Neural progenitor cell (in vitro differentiated cells): ENCODE measurements around the gene CA5A. TPM values are rescaled to one million over a fixed set of nuclear protein-coding genes. Genes with fewer than 3 reads are reported as not detected.

Experiments
- DNase-seq: peaks from one replicate; pipeline ENCODE4 v3.0.0-alpha.2; 2016; ENCODE audit warnings: low spot score
- H2AFZ ChIP-seq: fragments of 200-600 bp; sonication (generic); replicated peaks from 2 replicates; pipeline ENCODE4 v1.6.1; 2016; ENCODE audit warnings: antibody characterized with exemption
- H3F3A ChIP-seq: fragments of 200-600 bp; sonication (generic); 2 replicates; pipeline ENCODE4 v1.6.1; 2016; ENCODE audit warnings: antibody characterized with exemption, low read depth
- H3K27ac ChIP-seq: fragments of 200-600 bp; sonication (generic); 2 replicates; pipeline ENCODE4 v1.5.1; 2016; ENCODE audit warnings: mild to moderate bottlenecking
- H3K27me3 ChIP-seq: fragments of 200-600 bp; sonication (generic); 2 replicates; pipeline ENCODE4 v1.6.1; 2016; ENCODE audit warnings: mild to moderate bottlenecking, moderate library complexity
- H3K36me3 ChIP-seq: fragments of 200-600 bp; sonication (generic); 2 replicates; pipeline ENCODE4 v1.5.1; 2016
- H3K4me1 ChIP-seq: fragments of 200-600 bp; sonication (generic); 2 replicates; pipeline ENCODE4 v1.6.1; 2016; ENCODE audit warnings: mixed run types
- H3K4me2 ChIP-seq: fragments of 200-600 bp; sonication (generic); 2 replicates; pipeline ENCODE4 v1.6.1; 2016
- H3K4me3 ChIP-seq: fragments of 200-600 bp; sonication (generic); 2 replicates; pipeline ENCODE4 v1.5.1; 2016
- H3K79me2 ChIP-seq: fragments of 200-600 bp; sonication (generic); 2 replicates; pipeline ENCODE4 v1.6.1; 2016; ENCODE audit warnings: low read depth
- H3K9ac ChIP-seq: fragments of 200-600 bp; sonication (generic); 2 replicates; pipeline ENCODE4 v1.6.1; 2016
- H3K9me3 ChIP-seq: fragments of 200-600 bp; sonication (generic); 2 replicates; pipeline ENCODE4 v1.5.1; 2016; ENCODE audit warnings: low read depth
- H4K20me1 ChIP-seq: fragments of 200-600 bp; sonication (generic); 2 replicates; pipeline ENCODE4 v1.6.1; 2016; ENCODE audit warnings: low read depth
- H3K27ac Mint-ChIP-seq: 3 replicates; pipeline ENCODE4 v1.8.0; 2021; ENCODE audit warnings: mixed read lengths
- H3K27me3 Mint-ChIP-seq: 2 replicates; pipeline ENCODE4 v1.8.0; 2022; ENCODE audit warnings: low read depth, mild to moderate bottlenecking, inconsistent platforms, moderate library complexity, mixed read lengths; ENCODE audit not compliant: insufficient read depth
- H3K36me3 Mint-ChIP-seq: 3 replicates; pipeline ENCODE4 v1.8.0; 2021; ENCODE audit warnings: mixed read lengths
- H3K4me1 Mint-ChIP-seq: 3 replicates; pipeline ENCODE4 v1.8.0; 2021; ENCODE audit warnings: mixed read lengths
- H3K4me3 Mint-ChIP-seq: 3 replicates; pipeline ENCODE4 v1.8.0; 2021; ENCODE audit warnings: mild to moderate bottlenecking, moderate library complexity, mixed read lengths
- H3K9me3 Mint-ChIP-seq: 3 replicates; pipeline ENCODE4 v1.8.0; 2020; ENCODE audit warnings: mixed read lengths
- EZH2 ChIP-seq: fragments of 200-600 bp; sonication (generic); IDR thresholded peaks from 2 replicates; pipeline ENCODE4 v1.6.1; 2017; ENCODE audit warnings: antibody characterized with exemption, mild to moderate bottlenecking, moderate library complexity
- EZH2phosphoT487 ChIP-seq: fragments of 200-600 bp; sonication (generic); IDR thresholded peaks from 2 replicates; pipeline ENCODE4 v1.6.1; 2017; ENCODE audit warnings: antibody characterized with exemption
- total RNA-seq: library from RNA; depleted of rRNA; stranded (reverse); fragments of >200 nt; gene quantifications from 2 replicates; pipeline ENCODE4 v1.2.3, GENCODE V29; 2015; ENCODE audit warnings: low replicate concordance
- TF ChIP-seq, protein P1 (sequence below): fragments of 200-600 bp; sonication (generic); IDR thresholded peaks from 2 replicates; pipeline ENCODE4 v1.5.1; 2017; ENCODE audit warnings: antibody characterized with exemption, mild to moderate bottlenecking

Gene CA5A
- total RNA-seq, 1 donor from 2014 or later: not detected

DNA sequence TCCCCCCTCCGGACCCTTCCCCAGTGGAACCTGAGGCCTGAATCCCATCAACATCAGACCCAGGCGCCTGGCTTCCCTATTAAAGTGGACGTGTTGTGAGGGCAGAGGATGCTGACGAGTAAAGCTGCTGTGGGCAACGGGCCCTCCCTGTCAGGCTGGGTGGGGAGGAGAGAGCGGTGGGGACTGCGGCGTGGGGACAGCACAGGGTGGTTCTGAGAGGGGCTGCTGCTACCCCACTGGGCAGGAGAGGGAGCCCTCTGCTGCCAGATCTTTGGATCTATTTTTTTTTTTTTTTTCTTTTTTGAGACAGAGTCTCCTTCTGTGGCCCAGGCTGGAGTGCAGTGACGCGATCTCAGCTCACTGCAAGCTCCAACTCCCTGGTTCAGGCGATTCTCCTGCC lies 5.9 kb downstream of the CA5A start:
- Histone ChIP-seq H3F3A (no peaks in the 10 kb centered on the region), H3K4me3 (no peak overlapping the region), H3K36me3 (no peaks in the 10 kb centered on the region), H3K4me2 (no peak overlapping the region), H3K27ac (no peak overlapping the region), H2AFZ (no peak overlapping the region), H3K9ac (no peak overlapping the region), H3K79me2 (no peaks in the 10 kb centered on the region), H3K9me3 (no peaks in the 10 kb centered on the region), H3K27me3 (no peaks in the 10 kb centered on the region), H4K20me1 (no peaks in the 10 kb centered on the region), H3K4me1 (no peaks in the 10 kb centered on the region)
- Mint-ChIP-seq H3K4me3 (no peak overlapping the region), H3K27ac (no peak overlapping the region), H3K27me3 (peaks cover 19% of the 10 kb centered on the region), H3K9me3 (peaks cover 4% of the 10 kb centered on the region), H3K36me3 (no peaks in the 10 kb centered on the region), H3K4me1 (peaks cover 16% of the 10 kb centered on the region)
- DNase-seq: no peak
- no peak for TF ChIP-seq EZH2phosphoT487
- TF ChIP-seq, protein P1, sequence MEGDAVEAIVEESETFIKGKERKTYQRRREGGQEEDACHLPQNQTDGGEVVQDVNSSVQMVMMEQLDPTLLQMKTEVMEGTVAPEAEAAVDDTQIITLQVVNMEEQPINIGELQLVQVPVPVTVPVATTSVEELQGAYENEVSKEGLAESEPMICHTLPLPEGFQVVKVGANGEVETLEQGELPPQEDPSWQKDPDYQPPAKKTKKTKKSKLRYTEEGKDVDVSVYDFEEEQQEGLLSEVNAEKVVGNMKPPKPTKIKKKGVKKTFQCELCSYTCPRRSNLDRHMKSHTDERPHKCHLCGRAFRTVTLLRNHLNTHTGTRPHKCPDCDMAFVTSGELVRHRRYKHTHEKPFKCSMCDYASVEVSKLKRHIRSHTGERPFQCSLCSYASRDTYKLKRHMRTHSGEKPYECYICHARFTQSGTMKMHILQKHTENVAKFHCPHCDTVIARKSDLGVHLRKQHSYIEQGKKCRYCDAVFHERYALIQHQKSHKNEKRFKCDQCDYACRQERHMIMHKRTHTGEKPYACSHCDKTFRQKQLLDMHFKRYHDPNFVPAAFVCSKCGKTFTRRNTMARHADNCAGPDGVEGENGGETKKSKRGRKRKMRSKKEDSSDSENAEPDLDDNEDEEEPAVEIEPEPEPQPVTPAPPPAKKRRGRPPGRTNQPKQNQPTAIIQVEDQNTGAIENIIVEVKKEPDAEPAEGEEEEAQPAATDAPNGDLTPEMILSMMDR: peak; percentile 41

DNA sequence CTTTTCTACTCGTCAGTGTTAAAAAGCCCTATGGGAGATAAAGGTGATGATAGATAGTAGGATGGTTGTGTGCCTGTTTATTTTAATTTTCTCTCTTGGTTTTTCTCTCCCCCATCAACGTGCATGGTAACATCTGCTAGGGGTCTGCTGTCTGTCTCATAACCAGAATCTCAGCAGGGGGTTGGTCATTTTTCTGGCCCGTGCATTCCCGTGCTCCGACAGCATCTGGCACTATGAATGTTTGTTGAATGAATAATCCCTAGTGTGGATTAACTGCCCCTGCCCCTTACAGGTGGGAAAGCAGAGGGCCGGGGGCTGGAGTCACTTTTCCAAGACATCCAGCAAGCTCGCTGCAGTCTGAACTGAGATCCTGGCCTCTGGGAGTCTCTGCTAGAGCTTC lies 6.3 kb downstream of the CA5A start:
- Mint-ChIP-seq H3K27ac (peak overlapping the region; percentile 17), H3K4me1 (peaks cover 19% of the 10 kb centered on the region), H3K27me3 (peaks cover 24% of the 10 kb centered on the region), H3K9me3 (peaks cover 4% of the 10 kb centered on the region), H3K36me3 (no peaks in the 10 kb centered on the region), H3K4me3 (no peak overlapping the region)
- no peak overlapping the region for H3K4me3 ChIP-seq
- no peak overlapping the region for H3K27ac ChIP-seq
- no peak overlapping the region for H3K9ac ChIP-seq
- TF ChIP-seq EZH2phosphoT487 (no peak), EZH2 (no peak)
- TF ChIP-seq, protein P1: no peak
- DNase-seq: no peak
- no peaks in the 10 kb centered on the region for H3K27me3 ChIP-seq
- H2AFZ ChIP-seq: no peak overlapping the region
- no peaks in the 10 kb centered on the region for H3F3A ChIP-seq
- no peaks in the 10 kb centered on the region for H3K36me3 ChIP-seq
- H3K4me2 ChIP-seq: no peak overlapping the region
- no peaks in the 10 kb centered on the region for H3K79me2 ChIP-seq
- no peaks in the 10 kb centered on the region for H4K20me1 ChIP-seq
- H3K9me3 ChIP-seq: no peaks in the 10 kb centered on the region
- no peaks in the 10 kb centered on the region for H3K4me1 ChIP-seq

DNA sequence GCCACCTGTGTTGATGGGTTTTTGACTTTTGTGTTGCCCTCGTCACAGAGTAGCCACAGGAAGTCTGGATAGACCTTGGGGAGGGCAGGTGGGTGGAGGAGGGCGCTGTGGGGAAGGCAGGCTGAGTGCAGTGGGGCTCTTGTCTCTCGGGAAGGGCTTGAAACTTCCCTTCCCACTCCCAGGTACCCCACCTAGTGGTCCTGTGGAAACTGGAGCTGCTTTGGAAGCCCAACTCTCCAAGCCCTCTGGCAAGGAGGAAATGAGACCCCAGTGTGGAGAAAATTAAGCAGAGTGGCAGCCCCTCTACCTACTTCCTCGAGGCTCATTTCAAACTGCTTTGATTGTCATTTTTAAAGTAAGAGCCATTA lies 9.2 kb downstream of the CA5A start:
- H3K4me1 Mint-ChIP-seq: peaks cover 28% of the 10 kb centered on the region
- DNase-seq: no peak
- Histone ChIP-seq H3K9me3 (no peaks in the 10 kb centered on the region), H3K4me3 (no peak overlapping the region), H2AFZ (no peak overlapping the region), H3F3A (no peaks in the 10 kb centered on the region), H3K4me1 (peaks cover 8% of the 10 kb centered on the region), H3K79me2 (no peaks in the 10 kb centered on the region), H3K27me3 (no peaks in the 10 kb centered on the region), H3K9ac (no peak overlapping the region), H4K20me1 (no peaks in the 10 kb centered on the region), H3K36me3 (no peaks in the 10 kb centered on the region), H3K4me2 (no peak overlapping the region), H3K27ac (no peak overlapping the region)
- H3K4me3 Mint-ChIP-seq: no peak overlapping the region
- peaks cover 16% of the 10 kb centered on the region for H3K27me3 Mint-ChIP-seq
- H3K27ac Mint-ChIP-seq: no peak overlapping the region
- peaks cover 2% of the 10 kb centered on the region for H3K9me3 Mint-ChIP-seq
- no peaks in the 10 kb centered on the region for H3K36me3 Mint-ChIP-seq
- TF ChIP-seq EZH2phosphoT487 (no peak), EZH2 (no peak)
- TF ChIP-seq, protein P1: peak; percentile 32
